Measurements from ENCODE around the gene C6orf89.

C6orf89 gene

DNA sequence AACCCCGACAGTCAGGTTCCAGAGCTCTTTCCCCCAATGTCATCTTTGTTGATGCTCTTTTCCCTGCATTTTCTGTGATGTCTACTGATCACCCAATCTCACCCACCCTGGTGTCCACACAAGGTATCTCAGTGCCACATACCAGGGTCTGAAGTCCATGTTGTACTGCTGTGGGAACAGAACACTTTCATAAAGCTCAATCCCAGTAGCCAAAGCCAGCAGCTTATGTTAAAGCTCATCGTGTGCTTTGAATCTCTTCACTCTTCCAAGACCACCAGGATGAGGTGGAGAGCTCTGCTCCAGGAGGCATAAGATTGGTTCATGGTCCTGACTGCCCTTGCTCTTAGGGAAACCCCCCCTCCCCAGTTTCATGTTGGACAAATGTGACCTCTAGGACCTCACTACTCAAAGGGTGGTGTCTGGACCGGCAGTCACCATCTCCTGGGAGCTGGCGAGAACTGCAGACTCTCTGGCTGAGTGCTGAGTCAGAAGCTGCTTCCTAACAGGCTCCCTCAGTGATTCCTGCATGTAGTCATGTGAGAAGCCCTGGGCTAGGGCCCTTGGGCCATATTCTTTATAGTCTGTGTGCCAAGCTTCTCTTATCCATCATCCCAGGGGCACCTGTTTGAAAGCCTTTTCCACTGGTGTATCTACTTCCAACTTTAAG, 33.1 kb upstream of the C6orf89 start:
- no peak for DNase-seq

DNA sequence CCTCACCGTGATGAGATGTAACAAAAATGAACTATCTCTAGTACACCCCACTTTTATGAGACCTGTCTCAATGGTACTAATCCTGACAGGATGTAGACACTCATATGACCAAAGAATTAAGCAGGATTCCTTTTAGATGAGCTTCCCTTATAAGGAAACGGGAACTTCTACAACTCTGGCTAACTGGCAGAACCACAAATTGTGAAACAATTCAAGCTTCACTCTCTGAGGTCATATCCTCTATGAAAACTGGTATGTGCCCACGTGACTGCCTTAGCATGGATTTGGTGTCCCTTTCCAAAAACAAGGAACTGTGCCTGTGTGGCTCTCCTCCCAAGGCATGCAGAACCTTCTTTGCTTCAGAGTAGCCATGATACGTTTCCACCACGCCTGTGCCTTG, 32.4 kb upstream of the C6orf89 start:
- DNase-seq = no peak

DNA sequence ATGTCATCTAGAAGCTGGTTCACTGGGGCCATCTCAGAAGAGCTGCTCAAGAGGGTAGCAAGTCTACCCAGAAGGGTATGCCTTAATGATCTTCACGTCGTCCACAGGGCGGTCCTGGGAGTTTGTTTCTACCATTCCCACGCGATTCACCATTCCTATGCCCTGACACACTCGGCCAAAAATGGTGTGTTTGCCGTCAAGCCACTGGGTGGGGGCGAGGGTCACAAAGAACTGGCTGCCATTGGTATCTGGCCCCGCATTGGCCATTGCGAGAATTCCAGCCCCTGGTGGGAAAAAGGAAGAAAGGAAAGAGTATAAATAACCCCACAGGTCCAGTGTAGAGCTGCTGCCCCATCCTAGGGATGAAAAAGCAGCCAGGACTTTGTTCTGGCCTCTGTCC, 30.0 kb upstream of the C6orf89 start:
- no peak for DNase-seq

DNA sequence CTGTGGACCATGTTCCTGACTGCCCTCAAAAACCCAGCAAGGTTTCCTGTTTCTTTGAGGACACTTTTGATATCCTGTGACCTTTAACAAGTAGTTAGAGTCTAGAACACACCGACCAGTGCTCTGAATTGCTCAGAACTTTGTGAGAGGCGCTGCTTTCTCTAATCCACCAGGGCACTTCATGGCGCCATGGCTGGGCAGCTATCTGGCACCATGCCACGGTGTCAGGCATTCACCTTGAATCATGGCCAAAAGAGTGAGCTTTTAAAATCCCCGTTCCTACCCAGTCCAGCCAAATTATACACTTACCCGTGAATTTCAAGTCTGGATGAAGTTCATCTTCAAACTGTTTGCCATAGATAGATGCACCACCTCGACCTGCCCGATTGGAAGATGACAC, 29.5 kb upstream of the C6orf89 start:
- peak; percentile 91 for DNase-seq

DNA sequence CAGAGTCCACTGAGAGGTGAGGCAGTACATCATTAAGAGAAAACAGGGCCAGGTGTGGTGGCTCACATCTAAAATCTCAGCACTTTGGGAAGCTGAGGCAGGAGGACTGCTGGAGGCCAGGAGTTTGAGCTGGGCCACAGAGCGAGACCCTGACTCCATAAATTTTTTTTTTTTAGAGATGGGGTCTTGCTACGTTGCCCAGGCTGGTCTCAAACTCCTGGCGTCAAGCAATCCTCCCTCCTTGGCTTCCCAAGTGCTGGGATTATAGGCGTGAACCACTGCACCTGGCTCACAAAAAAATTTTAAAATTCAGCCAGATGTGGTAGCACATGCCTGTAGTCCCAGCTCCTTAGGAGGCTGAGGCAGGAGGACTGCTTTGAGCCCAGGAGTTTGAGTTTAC, 28.4 kb upstream of the C6orf89 start:
- DNase-seq = no peak

DNA sequence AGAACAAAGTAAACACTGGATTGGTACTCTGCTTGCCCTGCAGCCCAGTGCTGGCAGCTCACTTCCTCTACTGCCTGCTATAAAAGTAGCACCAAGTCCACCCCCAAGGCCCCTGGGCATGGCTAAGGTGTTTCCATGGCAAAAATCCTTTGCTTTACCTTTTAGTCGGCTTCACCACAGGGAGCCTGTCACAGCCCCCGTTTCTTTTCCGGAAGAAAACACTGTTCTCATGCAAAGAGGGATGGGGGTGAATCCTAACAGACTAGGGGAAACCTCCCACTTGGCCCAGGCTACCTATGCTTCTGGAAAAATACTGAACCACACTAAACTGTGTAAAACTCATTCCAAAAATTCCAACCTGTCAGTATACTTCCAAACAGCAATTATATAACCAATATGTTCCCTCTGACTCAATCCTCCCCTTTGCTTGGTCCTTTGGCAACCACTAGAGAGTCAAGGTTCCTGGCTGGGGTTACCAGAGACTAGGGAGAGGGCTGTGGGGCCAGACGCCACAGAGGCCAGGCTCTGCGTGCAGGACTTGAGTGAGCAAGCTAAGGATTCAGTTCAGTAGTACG, 27.3 kb upstream of the C6orf89 start:
- no peak for DNase-seq

DNA sequence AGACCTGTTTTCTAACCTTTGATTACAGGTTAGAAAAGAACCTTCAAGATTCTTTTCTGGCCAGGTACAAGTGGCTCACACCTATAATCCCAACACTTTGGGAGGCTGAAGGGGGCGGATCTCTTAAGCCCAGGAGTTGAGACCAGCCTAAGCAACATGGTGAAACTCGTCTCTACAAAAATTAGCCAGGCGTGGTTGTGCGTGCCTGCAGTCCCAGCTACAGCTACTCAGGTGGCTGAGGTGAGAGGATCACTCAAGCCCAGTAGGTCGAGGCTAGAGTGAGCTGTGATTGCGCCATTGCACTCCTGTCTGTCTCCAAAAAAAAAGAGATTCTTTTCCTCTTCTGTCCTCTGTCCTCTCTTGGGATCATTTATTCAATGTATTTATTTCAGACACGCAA, 25.6 kb upstream of the C6orf89 start:
- DNase-seq = no peak

DNA sequence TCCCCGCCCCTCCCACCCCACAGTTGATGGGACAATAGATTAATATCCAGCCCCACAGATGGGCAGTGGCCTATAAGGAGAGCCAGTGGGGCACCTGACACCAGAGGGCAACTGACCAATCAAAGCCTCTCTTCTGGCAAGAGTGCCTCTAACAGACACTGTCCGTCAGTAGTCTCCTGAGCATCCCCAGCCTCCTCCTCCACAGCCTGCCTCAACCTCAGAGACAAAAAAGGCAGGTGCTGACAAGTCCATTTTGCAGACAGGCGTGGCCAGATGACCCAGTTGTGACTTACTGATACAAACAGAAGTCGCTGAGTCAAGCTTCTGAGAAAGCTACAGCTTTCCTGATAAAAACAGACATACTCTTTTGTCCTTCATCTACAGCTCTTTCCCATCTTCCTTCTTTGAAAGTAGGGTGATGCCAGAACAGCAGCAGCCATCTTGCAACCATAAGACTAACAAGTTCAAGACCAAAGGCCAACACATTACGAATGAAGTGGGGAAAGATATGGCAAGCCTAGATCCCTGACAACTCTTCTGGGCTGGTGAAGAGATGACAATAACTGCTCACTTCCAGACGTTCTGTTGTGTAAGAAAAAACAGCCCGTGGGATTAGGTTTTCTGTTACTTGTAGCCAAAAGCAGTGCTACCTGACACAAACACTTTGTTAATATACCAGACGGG, 23.4 kb upstream of the C6orf89 start:
- DNase-seq = no peak

DNA sequence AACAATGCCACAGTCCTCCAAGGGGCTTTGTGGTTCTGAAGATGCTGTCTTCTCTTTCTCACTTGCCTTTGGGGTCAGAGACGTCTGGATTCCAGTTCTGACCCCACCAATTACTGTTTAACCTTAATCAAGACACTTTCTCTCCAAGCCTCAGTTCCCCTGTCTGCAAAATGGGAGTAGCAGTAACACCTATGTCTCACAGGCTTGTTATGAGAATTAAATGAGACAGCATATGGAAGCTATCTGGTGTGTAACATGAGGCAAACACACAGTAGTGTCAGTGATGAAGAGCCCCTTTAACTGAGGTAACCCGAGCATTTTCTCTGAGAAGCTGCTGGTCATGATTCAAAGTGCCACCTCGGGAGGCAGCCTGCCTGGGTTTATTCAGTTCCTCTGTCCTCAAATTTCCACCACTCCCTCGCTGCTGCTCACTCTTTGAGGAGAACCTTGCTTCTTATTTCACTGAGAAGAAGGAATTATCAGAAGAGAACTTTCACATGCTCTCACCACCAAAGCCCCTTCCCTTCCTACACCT, 22.8 kb upstream of the C6orf89 start:
- no peak for DNase-seq

DNA sequence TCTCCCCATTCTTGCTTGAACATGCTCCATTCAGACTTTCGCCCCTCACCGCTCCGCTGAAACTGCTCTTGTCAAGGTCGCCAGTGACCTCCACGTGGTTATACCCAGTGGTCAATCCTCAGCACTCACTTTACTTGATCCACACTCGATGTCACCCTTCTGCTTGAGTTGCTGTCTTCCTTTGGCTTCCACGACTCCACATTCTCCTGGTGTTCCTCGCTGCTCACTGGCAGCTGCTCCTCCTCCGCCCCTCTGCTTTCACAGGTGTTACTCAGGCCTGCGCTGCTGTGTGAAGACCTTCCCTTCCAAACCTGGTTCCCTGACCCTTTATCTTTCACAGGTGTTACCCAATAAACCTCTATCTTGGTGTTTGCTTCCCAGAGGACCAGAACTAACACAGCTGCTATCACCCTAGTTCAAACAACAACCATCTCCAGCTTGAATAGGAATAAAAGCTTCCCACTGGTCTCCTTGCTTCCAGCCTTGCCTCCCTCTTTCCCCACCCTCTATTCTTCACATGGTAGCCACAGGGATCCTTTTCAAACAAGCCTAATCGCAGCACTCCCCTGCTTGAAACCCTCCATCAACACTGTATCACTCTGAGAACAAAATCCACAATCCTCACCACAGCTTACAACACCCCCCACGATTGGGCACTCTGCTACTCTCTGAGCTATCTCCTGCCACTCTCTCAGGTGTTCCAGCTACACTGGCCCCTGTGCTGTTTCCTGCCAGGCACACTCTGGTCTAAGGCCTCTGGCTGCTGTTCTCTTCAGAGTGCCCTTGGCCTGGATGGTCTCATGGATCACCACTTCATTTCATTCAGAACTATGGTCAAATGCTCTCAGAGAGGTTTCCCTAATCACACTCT, 21.8 kb upstream of the C6orf89 start:
- no peak for DNase-seq

DNA sequence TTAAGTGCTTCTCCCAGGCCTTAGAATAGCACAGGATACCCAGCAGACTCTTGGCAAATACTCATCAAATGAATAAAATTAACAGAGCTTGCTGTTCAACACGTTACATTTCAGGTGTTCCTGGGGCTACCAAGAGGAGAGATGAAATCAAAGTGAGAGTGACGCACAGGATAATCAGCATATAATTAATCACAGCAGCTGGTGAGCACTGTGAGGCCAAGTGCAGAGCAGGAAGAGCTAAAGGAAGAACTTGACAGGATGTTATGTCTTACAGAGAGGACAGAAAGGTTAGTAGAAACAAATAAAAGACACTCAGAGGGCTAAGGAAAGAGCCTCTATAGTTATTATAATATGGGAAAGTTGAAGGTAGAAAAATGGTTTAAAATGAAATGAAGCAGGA, 19.9 kb upstream of the C6orf89 start:
- DNase-seq = peak; percentile 6

DNA sequence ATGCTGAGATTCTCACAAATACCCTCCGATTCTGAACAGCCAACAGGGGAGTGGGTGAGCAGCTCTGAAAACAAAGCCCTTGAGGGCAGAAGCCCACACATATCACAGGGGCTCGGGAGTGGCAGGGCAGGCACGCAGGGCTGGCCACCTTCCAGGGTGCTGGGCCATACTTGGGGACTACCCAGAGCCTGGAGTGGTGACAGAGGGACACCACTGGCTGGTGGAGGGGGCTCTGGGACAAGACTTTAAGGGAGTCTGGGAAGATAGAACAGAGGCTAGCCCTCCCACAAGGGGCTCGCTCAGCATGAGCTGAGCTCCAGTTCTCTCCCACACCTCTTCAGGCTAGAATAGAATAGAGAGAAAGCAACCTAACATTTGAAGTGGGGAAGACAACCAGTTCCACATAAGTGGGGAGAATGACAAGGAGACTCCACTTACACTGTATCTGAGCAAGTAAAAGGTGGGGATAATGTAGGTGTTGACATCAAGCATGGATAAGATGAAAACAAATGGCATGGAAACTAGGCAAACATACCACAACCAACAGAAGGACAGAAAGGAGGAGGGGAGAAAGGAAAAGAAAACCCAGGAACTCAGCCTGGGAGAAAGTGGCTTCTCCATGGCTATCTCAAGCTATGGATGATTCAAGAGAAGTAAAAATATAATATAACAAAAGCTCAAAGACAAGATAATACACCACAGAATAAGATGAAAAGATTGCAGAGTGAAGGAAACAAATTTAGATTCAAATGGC, 18.1 kb upstream of the C6orf89 start:
- no peak for DNase-seq

DNA sequence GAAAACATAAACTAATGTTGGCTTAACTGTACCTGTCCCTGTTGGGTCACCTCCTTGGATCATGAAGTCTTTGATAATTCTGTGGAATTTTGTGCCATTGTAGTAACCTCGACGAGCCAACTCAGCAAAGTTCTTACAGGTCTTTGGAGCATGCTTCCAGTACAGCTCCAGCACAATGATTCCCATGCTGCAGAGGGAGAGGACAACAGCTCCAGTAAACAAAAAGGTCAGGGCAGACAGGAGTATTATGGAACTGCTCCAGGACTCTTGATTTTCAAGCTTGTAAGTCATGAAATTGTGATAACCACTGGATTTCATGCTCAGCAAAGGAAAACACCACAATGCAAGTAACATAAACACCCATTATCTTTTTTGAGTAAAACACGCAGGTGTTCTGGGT, 14.1 kb upstream of the C6orf89 start:
- no peak for DNase-seq

DNA sequence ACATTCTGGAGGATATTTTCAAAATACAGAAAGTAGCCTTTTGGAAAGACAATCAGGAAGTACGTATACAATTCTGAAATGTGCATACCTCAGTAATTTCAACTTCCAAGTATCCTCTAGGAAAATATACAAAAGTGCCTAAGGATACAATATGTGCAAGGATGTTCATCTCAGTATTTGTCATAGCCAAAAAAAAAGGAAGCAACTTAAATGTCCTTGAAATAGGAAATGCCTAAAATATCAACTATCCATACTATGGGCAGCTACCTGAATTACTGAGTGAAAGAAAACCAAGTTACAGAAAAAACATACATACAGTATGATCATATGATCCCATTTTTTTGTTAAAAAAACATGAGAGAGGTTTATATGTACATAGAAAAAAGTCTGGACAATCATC, 12.6 kb upstream of the C6orf89 start:
- DNase-seq = no peak

DNA sequence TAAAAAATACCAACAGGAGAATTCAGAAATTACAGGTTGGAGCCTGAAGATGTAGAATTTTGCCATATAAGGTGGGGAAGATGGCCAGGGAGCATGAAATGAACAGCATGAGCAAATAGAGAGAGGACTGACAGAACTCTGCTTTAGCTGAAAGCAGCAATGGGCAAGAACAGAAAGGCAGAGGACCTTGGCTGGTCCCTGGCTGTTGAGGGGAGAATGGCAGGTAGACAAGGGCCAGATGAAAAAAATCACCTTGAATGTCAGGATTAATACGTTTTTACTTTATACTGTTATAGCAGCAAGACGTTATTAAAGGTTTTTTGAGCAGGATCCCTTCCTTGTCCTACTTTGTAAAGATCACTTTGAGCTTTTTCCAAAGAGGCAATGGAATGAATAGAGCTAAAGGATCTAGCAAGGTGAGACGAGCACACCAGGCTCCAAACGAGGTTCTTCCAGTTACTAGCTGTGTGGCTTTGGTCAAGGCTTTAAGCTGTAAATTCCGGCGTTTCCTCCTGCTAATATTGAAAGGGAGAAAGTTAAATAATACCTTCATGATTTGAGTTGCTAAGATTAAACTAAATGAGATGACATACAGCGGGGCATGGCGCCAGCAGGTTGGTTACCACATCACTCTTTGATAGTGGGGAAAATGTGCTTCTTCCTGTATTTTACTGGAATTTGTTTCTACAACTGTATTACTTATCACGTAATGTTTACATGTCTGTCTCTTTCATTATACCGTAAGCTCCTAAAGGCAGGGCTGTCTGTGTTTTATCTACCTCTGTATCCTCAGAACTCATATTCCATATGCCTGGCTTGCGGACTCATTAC, 11.9 kb upstream of the C6orf89 start:
- DNase-seq = peak; percentile 46

DNA sequence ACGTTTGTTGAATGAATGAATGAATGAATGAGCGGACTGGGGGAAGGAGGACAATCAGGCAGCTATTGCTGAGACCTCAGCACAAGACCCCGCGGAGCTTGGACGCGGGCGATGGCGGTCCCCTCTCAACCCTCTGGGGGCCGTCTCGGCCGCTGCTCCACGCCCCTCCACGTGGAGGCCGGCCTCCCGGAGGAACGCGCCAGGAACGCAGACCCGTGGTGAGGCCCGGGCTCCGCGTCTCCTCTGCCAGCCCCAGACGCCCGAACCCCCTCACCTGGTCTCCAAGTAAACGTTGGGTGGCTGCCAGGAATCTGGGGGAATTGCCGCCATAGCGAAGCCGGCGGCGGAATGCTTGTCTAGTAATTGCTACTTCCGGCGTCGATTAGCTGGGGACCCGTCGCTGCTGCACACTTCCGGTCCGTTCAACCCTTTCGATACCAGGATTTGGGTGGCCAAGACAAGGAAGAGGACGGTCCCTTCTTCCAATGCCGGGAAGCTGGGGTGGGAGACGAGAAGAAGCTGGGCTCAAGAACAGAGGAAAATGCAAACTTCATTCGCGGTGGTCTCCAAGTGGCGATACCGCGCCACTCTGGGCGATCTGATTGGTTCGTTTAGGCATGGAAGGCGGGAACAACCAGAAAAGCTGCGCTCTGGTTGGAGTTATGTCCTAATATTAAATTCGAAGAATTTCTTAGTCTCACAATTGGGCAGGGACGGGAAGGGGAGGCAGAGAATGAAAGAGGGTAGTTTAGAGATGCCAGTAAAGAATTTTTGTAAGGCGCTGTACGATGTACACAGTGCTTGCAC, 11.1 kb upstream of the C6orf89 start, which contains the start of gene PPIL1:
Gene PPIL1 (minus strand): TSS at position 361 of the 807 bp plus-strand sequence. CDS start 31 bp downstream, at position 330.
- DNase-seq = peak; percentile 98

DNA sequence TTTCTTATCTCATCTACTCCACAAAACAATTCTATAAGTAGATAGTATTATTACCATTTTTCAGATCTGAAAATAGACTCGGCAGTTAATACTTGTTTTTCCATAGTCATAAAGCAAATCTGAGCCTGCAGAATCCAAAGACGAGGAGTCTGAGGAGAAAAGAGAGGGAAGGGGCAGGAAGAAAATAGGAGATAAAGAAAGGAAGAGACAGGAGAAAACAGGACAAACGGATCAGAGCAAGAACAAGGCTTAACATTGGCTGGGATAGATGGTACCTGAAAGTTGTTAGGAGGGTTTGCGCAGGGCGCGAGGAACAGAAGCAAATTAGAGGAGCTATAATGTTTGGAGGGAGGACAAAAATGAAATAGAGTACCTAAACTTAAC, 10.5 kb upstream of the C6orf89 start:
- DNase-seq = peak; percentile 32

DNA sequence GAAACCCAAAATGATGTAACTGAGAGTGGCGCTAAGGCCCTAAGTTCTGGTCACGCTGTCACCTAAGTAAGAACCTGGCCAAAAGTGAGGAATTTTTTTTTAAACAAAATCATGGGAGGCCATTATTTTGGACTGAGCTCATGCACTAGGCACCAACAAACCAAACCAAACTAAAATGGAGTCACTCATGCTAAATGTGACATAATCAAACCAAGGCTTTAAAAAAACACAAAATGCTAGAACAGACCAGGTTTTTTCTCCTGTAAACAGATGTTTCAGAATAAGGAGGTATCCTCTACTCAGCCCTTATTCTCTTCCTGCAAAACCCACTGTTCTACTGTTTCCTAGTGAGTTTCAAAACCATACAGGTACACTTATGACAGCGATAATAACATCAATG, 1.1 kb upstream of the C6orf89 start:
- DNase-seq = no peak

DNA sequence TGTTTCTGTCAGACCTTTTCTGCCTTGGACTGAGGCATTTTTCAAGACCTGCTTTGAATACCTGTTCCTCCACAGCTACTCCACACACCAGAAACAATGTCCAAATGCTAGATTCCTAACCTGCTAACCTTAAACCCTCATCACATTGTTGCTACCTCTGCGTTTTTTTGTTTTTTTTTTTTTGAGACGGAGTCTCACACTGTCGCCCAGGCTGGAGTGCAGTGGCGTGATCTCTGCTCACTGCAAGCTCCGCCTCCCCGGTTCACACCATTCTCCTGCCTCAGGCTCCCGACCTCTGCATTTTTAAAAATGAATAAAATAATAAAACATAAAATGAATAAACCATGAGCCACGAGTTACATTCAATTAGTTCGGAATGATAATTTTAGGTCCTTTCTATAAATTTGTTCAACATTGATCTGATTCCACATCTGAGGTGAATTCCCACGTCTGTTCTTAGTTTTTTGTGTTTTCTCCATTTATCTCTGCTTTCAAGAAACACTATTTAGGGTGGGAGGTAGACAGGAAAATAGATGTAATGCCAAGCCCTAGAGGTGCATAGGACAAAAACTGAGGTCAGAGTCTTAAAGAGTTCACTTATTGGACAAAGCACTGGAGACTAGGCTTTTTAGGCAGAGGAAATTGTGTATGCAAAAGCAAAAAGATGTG, 1.3 kb downstream of the C6orf89 start:
- no peak for DNase-seq

DNA sequence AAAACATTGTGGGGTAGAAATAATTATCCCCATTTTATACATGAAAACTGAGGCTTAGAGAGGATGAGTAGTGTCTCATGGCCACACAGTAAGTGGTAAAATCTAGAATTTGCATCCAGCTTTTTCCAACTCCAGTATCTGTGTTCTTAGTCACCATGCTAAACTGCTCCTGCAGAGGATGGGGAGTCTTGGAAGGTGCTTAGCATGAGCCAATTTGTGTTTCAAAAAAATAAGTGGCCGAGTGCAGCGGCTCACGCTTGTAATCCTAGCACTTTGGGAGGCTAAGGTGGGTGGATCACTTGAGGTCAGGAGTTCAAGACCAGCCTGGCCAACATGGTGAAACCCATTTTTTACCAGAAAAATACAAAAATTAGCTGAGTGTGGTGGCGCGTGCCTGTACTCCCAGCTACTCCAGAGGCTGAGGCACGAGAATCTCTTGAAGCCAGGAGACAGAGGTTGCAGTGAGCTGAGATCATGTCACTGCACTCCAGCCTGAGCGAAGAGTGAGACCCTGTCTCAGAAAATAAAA, 2.4 kb downstream of the C6orf89 start:
- DNase-seq = no peak

All from NCI-H1105 treated with DMSO at 0.1 percent for 48 hours (cell line).